Measurements from ENCODE around the gene APRT. TPM values are rescaled to one million over a fixed set of nuclear protein-coding genes. Genes with fewer than 3 reads are reported as not detected.

The APRT gene
- total and polyA plus RNA-seq, 2 of the 4 experiments (the other 2 are of a cell fraction), result 40.5 to 157 TPM

DNA sequence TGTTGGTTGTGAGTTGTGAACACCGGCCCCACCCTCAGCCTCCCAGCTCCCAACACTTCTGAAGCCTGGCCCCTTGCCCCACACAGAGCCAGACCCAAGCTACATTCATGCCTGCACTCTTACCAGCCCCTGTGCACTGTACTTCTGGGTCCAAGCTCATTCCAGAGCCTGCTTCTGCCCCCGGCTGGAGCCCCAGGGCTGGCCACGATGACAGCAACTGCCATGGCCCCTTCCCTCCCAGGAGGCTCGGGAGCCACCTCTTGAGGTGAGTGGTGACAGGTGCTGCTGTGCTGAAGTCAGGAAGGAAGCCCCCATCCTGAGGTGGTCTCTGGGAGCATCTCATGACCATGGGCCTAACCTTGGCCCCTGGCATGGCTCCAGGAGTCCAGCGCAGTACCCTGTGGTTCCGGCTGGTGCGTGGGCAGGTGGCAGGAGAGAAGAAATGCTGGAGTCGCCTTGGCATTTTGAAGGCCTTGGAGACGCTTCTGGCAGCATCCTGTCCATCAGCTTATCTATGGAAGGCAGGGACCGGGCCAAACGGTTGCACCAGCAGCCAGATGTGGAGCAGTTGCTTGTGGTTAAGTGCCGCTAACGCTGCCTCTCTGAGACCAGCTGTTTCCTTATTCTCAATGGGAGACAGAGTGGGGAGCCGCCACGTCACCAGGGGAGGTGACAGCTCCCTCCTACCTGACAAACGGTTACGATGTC lies 12.0 kb downstream of the APRT start:
- Histone ChIP-seq H2BK20ac (ENCODE audit: low read depth, low read length) (no peak overlapping the region), H2BK5ac (ENCODE audit: low read depth, low read length, poor library complexity, severe bottlenecking) (no peak overlapping the region), H4K5ac (ENCODE audit: low read depth, low read length) (no peak overlapping the region), H3K9me3 (ENCODE audit: control insufficient read depth, insufficient read depth, low read length) (no peaks in the 10 kb centered on the region), H4K91ac (ENCODE audit: insufficient read depth, low read depth, low read length) (no peak overlapping the region), H2BK15ac (ENCODE audit: low read depth, low read length) (no peak overlapping the region), H2AK5ac (ENCODE audit: low read depth, low read length) (no peak overlapping the region), H3K4me2 (ENCODE audit: low read depth, low read length) (no peak overlapping the region), H4K8ac (ENCODE audit: low read depth in 2 of 2, low read length in 2 of 2) (no peak overlapping the region), H3K27ac (ENCODE audit: insufficient read depth, low read length) (no peak overlapping the region), H3K56ac (ENCODE audit: extremely low read depth, insufficient read depth, low read length) (no peak overlapping the region), H2AK9ac (replicated peaks; ENCODE audit: low read depth, low read length, poor library complexity) (peak overlapping the region; percentile 66), H3K4ac (ENCODE audit: low read depth, low read length) (no peak overlapping the region), H3K23ac (ENCODE audit: low read depth, low read length) (no peak overlapping the region), H3K4me3 (ENCODE audit: insufficient read depth, low read depth, low read length) (no peak overlapping the region), H3K4me1 (ENCODE audit: control insufficient read depth, insufficient read depth, low read length) (peaks cover 6% of the 10 kb centered on the region; the same call in 1 of the 2 replicates), H3K27me3 (ENCODE audit: control insufficient read depth, insufficient read depth, low read length) (no peaks in the 10 kb centered on the region), H3K9me1 (ENCODE audit: insufficient read depth, low read length) (peaks cover 3% of the 10 kb centered on the region; the same call in 1 of the 2 replicates), H3K79me1 (ENCODE audit: low read depth in 1 of 2, low read length in 2 of 2) (peaks cover 1 to 18% of the 10 kb centered on the region in 2 experiments; a peak in 3 of 4 replicates), H3K9ac (ENCODE audit: low read depth, low read length) (no peak overlapping the region), H2BK120ac (ENCODE audit: low read depth, low read length) (no peak overlapping the region), H3K18ac (ENCODE audit: low read depth, low read length) (no peak overlapping the region), H2AFZ (replicated peaks; ENCODE audit: low read length, poor library complexity) (no peak overlapping the region), H4K20me1 (ENCODE audit: insufficient read depth, low read length) (no peaks in the 10 kb centered on the region), H3K36me3 (ENCODE audit: control insufficient read depth, insufficient read depth, low read length) (no peaks in the 10 kb centered on the region), H3K14ac (replicated peaks; ENCODE audit: low read depth, low read length) (no peak overlapping the region)
- in situ Hi-C loops (cut with MboI; ENCODE audit: low sequenced_read_pairs), result no loop called here
- TF ChIP-seq MXI1 (IDR thresholded peaks at IDR 0.05; ENCODE audit: borderline replicate concordance, low read depth, low read length), result no peak
- no peak for TF ChIP-seq FOS (IDR thresholded peaks at IDR 0.05; ENCODE audit: low read depth, low read length)
- no peak for TF ChIP-seq NFE2L2 (IDR thresholded peaks at IDR 0.05; ENCODE audit: low read depth, low read length)
- TF ChIP-seq, protein P1, sequence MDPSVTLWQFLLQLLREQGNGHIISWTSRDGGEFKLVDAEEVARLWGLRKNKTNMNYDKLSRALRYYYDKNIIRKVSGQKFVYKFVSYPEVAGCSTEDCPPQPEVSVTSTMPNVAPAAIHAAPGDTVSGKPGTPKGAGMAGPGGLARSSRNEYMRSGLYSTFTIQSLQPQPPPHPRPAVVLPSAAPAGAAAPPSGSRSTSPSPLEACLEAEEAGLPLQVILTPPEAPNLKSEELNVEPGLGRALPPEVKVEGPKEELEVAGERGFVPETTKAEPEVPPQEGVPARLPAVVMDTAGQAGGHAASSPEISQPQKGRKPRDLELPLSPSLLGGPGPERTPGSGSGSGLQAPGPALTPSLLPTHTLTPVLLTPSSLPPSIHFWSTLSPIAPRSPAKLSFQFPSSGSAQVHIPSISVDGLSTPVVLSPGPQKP (IDR thresholded peaks at IDR 0.05; ENCODE audit: borderline replicate concordance, low read depth, low read length), result no peak
- TF ChIP-seq, protein P2, sequence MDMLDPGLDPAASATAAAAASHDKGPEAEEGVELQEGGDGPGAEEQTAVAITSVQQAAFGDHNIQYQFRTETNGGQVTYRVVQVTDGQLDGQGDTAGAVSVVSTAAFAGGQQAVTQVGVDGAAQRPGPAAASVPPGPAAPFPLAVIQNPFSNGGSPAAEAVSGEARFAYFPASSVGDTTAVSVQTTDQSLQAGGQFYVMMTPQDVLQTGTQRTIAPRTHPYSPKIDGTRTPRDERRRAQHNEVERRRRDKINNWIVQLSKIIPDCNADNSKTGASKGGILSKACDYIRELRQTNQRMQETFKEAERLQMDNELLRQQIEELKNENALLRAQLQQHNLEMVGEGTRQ (IDR thresholded peaks at IDR 0.05; ENCODE audit: low read depth, low read length), result no peak
- no peak for TF ChIP-seq MAFK (IDR thresholded peaks at IDR 0.05; ENCODE audit: low read depth, low read length)
- TF ChIP-seq RAD21 (IDR thresholded peaks at IDR 0.05; ENCODE audit: low read length), result no peak
- no peak for TF ChIP-seq BHLHE40 (IDR thresholded peaks at IDR 0.05; ENCODE audit: low read depth, low read length)
- no peak for TF ChIP-seq SMC3 (IDR thresholded peaks at IDR 0.05; ENCODE audit: low read depth, low read length)
- TF ChIP-seq MAZ (IDR thresholded peaks at IDR 0.05; ENCODE audit: borderline replicate concordance, low read depth, low read length), result no peak
- DNase-seq (no peak), ATAC-seq (ENCODE audit: low read depth) (no peak)
- ChIA-PET POLR2A (ENCODE audit: unreplicated experiment) (no interaction called here), CTCF (no interaction called here)
- BruUV-seq (replicated peaks), result no TSS peak
- intact Hi-C loops (cut with micrococcal nuclease), result no loop called here
- dilution Hi-C loops (cut with HindIII; ENCODE audit: low sequenced_read_pairs, unreplicated experiment), result no loop called here
- WGBS, 2 experiments (ENCODE audit: extremely low coverage in 2 of 2, insufficient read length in 1 of 2), result 68% methylated on average over 6 of the region's 17 CpGs; no CpG with 5 or more reads in 1 of the 2 experiments

Measured in IMR-90 (cell line).